G401.6 (cell line): ENCODE measurements around the gene TLE2.
A peak's percentile ranks its signal among the peaks of the same experiment; 100 is the strongest.
"Not testable (repeated sequence)": the region's sequence is repeated elsewhere in the genome, so short reads cannot be mapped to it uniquely, and the experiment has no call there.

Experiments
- FAIRE-seq: peaks from 2 replicates; lab custom pipeline; 2012; peaks lifted over from hg19 to GRCh38; lab: Jason Lieb, UNC

Gene TLE2

GRCh38 chr19:3055741-3056416 lies 26.8 kb upstream of the TLE2 start:
- FAIRE-seq: no peak

DNA sequence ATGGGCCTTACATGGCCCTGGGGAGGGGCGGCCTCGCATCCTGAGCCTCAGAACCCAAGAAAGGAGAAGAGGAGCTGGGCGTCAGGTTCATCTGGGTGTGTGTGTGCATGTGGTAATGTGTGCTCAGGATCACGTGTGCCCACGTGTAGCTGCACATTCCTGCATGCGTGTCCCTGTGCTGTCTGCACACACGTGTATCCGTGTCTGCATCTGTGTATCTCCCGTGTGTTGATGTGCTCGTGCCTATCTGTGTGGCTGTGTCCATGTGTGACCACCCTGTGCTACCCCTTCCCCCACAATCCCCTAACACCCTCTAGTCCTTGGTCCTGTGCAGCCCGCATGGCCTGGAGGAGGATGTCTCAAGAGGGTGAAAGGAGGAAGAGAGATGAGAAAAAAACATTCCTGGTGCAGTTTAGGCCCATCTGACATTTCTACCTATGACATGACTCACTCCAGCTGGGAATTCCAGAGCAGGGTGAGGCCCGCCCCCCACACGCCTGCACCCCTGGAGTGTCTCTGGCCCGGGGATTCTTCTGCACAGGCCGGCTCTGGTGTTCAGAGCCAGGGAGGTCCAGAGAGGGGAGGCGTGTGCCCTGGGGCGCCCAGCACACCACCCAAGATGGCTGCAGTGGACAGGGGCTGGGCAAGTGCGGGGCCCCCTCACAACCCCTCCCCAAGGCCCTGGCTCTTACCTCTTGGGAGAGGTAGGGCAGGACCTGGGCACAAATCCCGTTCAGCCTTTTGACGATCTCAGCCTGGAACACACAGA lies 26.1 kb upstream of the TLE2 start:
- FAIRE-seq: no peak

DNA sequence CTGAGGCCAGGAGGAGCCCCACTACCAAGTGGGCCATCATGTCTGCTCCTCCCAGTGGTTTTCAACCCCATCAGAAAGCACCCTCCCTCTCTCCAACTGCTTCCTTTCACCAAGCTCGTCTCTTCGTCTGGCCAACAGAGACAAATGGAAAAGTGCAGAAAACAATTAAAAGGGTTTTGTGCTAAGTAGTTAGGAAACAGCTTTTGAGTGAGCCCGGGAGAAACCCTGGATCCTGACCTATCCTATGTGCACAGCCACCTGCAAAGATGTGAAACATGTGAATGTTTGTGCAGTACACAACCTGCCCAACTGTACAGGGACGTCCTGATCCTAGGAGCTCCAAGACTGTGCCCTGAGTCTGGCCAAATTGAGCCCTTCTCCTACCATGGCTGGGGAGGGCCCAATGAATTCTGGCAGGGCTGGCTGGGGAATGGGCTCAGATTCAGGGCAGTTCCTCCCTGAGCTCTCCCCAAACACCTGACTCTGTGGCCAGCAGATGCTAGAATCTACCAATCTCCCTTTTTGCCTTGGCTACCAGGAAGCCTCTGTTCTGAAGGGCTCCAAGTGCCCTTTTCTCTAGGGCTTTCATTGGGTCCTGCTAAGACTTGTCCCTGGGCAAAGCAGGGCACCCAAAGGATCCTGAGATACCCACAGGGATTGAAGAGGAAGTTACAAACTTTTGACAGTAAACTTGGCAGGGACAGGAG lies 25.3 kb upstream of the TLE2 start:
- peak; percentile 63 for FAIRE-seq

- no peak for FAIRE-seq
Measured at GRCh38 chr19:3053780-3054179, 24.7 kb upstream of the TLE2 start.

GRCh38 chr19:3053218-3053621 lies 24.1 kb upstream of the TLE2 start:
- no peak for FAIRE-seq

DNA sequence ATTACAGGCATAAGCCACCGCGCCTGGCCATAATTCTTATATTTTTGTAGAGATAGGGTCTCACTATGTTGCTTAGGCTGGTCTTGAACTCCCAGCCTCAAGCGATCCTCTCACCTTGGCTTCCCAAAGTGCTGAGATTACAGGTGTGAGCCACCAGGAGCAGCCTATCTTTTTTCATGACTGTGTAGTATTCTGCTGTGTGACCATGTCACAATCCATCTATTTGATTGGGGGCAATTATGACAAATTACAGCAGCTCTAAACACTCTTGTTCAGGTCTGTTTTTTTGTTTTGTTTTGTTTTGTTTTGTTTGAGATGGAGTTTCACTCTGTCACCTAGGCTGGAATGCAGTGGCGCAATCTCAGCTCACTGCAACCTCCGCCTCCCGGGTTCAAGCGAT lies 20.9 kb upstream of the TLE2 start:
- not testable (repeated sequence) for FAIRE-seq

DNA sequence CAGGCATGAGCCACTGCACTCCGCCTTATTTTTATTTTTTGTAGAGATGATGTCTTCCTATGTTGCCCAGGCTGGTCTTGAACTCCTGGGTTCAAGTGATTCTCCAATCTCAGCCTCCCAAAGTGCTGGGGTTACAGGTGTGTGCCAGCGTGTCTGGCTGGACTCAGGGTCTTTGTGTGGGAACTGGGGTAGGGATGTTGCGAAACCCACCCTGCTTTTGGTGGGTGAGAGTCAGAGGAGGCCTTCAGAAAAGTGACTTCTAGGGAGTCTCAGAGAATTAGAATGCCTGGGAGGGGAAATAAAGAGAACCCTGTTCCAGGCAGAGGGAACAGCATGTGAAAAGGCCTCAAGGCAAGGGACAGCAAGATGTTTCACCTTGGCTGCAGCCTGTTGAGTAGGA lies 20.0 kb upstream of the TLE2 start:
- no peak for FAIRE-seq

DNA sequence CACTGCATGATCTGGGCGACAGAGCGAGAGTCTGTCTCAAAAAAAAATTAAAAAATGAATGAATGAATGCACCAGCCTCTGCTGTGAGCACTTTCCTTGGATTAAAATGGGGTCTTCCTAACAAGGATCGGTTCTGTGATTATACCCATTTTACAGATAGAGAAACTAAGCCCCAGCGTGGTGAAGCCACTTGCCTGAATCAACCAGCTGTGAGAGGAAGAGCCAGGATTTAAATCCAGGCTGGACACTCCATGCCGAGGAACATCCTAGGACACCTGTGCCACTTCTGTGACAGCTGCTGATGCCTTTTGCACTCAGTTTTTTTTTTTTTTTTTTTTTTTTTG lies 19.1 kb upstream of the TLE2 start:
- no peak for FAIRE-seq

GRCh38 chr19:3047496-3048189 lies 18.6 kb upstream of the TLE2 start:
- FAIRE-seq: no peak

DNA sequence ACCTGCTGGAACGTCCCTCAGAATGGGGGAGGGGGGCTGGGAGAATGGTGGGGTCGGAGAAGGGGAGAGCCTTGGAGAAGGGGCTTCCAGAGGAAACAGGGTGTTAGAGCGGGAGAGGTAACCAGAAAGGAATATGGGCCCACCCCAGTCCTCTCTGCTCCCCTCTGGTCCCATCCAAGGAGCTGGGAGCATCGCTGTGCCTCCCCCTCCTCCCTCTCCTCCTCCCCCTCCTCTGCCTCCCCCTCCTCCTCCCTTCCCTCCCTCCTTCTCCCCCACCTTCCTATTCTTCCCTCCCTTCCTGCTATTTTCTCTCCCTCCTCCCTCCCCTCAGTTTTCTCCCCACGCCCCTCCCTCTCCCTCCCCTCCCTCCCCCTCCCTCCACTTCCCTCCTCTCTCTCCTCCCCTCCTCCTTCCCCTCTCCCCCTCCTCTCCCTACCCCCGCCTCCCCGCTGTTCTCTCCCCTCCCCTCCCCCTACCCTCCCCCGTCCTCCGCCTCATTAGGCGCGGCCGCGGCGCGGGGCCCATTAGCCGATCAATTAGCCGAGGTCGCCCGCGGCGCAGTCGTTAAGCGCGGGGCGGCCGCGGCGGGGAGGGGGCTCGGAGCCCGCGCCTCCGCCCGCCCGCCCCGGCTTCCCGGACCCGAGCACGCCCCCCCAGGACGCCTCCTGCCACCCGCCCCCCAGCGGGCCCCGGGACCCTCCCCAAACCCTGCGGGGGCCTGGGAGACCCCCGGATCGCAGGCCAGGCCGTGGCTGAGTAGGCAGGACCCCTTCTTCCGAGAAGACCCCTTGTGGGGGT lies 17.8 kb upstream of the TLE2 start:
- no peak for FAIRE-seq

GRCh38 chr19:3045885-3046697 lies 17.0 kb upstream of the TLE2 start:
- FAIRE-seq: no peak

- FAIRE-seq: no peak
Measured at GRCh38 chr19:3045191-3045590, 16.1 kb upstream of the TLE2 start.

- FAIRE-seq: no peak
Measured at GRCh38 chr19:3042621-3043267, 13.7 kb upstream of the TLE2 start.

DNA sequence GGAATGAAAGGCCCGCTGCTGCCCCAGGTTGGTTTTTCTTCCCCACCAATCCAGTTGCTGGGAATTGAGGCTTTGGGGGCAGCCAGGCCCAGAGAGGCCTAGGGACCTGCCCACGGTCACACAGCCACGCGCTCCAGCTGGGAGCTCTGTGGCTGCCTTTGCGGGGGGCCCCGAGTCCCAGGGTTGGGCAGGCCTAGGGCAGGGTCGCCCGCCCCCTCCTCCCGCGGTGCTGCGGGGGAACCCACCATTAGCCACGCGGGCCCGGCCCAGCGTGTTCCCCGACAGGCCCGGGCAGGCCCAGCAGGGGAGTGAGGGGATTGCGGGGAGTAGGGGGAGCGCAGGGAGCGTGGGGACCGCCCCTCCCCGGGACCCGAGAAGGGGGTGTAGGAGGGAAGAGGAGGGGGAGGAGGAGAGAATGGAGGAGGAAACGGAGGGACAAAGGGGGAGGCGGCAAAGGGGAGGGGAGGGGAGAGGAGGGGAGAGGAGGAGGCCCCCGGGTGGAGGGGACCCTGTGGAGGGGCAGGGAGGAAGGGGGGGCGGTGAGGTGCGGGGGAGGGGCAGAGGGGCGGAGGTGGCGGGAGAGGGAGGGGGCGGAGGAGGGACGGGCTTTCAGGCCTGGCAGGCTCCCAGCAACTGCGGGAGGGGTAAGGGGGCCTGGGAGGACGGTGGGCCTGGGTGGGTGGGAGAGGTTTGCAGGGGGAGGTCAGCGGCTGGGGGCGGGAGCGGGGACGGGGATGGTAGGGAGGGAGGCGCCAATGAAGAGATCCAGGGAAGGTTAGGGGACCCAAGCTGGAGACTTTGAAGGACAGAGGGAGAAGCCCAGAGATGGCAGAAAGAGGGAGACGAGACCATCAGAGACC lies 12.9 kb upstream of the TLE2 start:
- FAIRE-seq: no peak

GRCh38 chr19:3041327-3041726 lies 12.2 kb upstream of the TLE2 start:
- FAIRE-seq: no peak

GRCh38 chr19:3039641-3040077 lies 10.6 kb upstream of the TLE2 start:
- FAIRE-seq: no peak

DNA sequence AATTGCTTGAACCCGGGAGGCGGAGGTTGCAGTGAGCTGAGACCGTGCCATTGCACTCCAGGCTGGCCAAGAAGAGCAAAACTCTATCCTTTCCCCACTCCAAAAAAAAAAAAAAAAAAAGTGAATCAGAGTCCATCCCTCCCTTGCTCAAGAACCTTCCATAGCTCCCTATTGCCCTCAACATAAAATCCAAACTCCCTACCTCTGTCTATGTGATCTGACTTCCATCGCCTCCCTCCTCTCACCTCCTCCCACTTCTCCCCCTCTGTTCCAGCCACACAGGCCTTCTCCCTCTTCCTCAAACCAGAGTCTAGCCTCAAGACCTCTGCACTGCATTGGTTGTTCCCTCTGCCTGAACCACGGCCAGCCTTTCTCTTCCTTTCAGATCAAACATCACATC lies 10.0 kb upstream of the TLE2 start:
- FAIRE-seq: no peak

GRCh38 chr19:3038214-3038613 lies 9.1 kb upstream of the TLE2 start:
- no peak for FAIRE-seq

DNA sequence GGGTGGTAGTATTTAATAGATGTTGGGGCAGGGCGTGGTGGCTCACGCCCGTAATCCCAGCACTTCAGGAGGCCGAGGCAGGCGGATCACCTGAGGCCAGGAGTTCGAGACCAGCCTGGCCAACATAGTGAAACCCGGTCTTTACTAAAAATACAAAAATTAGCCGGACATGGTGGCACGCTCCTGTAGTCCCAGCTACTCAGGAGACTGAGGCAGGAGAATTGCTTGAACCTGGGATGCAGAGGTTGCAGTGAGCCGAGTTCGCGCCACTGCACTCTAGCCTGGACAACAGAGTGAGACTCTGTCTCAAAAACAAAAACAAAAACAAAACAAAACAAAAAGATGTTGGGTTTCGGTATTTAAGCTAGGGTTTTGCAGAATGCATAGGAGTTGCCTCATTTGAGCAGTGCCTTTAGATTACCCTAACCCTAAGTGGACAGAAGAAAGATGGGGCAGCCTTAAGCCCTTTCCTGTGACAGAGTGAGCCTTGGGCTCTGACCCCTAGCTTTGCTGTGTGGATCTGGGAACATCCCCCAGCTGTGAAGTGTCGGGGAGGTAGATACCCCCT lies 8.0 kb upstream of the TLE2 start:
- FAIRE-seq: not testable (repeated sequence)
